Stimulated activated CD8-positive, alpha-beta memory T cell treated with anti-CD3 and anti-CD28 coated beads, Interleukin-7, amount 100 ng/mL, for 4 hours (primary cell): ENCODE results near the gene BOD1.
"Not testable (repeated sequence)": the region's sequence is repeated elsewhere in the genome, so short reads cannot be mapped to it uniquely, and the experiment has no call there.

Experiments used
- DNase-seq, 2 donors: peaks; one replicate each; pipeline ENCODE4 v3.0.0-alpha.2; 2020; ENCODE audit warnings: low read depth in 2 of 2

The BOD1 gene

GRCh38 chr5:173615884-173616576 lies 420 bp downstream of the BOD1 start:
- peak; percentile 46 to 62 for DNase-seq

GRCh38 chr5:173614591-173614990 lies 1.9 kb downstream of the BOD1 start:
- DNase-seq, result no peak

GRCh38 chr5:173613433-173614159 lies 2.9 kb downstream of the BOD1 start:
- DNase-seq, result no peak

- no peak for DNase-seq
Observed at GRCh38 chr5:173612948-173613347, 3.5 kb downstream of the BOD1 start.

- DNase-seq, result no peak
Observed at GRCh38 chr5:173611706-173612105, 4.7 kb downstream of the BOD1 start.

GRCh38 chr5:173604141-173604540 lies 12.3 kb downstream of the BOD1 start:
- DNase-seq, result no peak

GRCh38 chr5:173602423-173602822 lies 14.0 kb downstream of the BOD1 start:
- DNase-seq, result no peak

GRCh38 chr5:173598686-173599085 lies 17.8 kb downstream of the BOD1 start:
- DNase-seq, result no peak

- no peak for DNase-seq
Observed at GRCh38 chr5:173597304-173597703, 19.1 kb downstream of the BOD1 start.

- no peak for DNase-seq
Observed at GRCh38 chr5:173595841-173596240, 20.6 kb downstream of the BOD1 start.

GRCh38 chr5:173594061-173594460 lies 22.4 kb downstream of the BOD1 start:
- DNase-seq, result no peak

GRCh38 chr5:173592050-173592669 lies 24.3 kb downstream of the BOD1 start:
- DNase-seq, result no peak

- no peak for DNase-seq
Observed at GRCh38 chr5:173591056-173591514, 25.4 kb downstream of the BOD1 start.

- DNase-seq, result no peak
Observed at GRCh38 chr5:173590436-173591055, 25.9 kb downstream of the BOD1 start.

- DNase-seq, result not testable (repeated sequence)
Observed at GRCh38 chr5:173586133-173586532, 30.3 kb downstream of the BOD1 start.

GRCh38 chr5:173583346-173583745 lies 33.1 kb downstream of the BOD1 start:
- DNase-seq, result no peak

- DNase-seq, result no peak
Observed at GRCh38 chr5:173582216-173583111, 34.0 kb downstream of the BOD1 start.

GRCh38 chr5:173581408-173582215 lies 34.8 kb downstream of the BOD1 start:
- DNase-seq, result peak in 1 of 2 donors; percentile 8

GRCh38 chr5:173578947-173579615 lies 37.4 kb downstream of the BOD1 start:
- DNase-seq, result no peak

GRCh38 chr5:173577817-173578216 lies 38.6 kb downstream of the BOD1 start:
- DNase-seq, result no peak
